Activated T-cell treated with anti-CD3 and anti-CD28 coated beads, Interleukin-2, amount 50 U/mL, for 24 hours (primary cell): ENCODE measurements around the gene RAB28.

Experiments
- DNase-seq: peaks from one replicate; pipeline ENCODE4 v3.0.0-alpha.2; 2020
- H3K27ac Mint-ChIP-seq: 2 replicates; pipeline ENCODE4 v1.8.0; 2020; ENCODE audit warnings: mild to moderate bottlenecking, mixed read lengths
- H3K27me3 Mint-ChIP-seq: 2 replicates; pipeline ENCODE4 v1.8.0; 2020; ENCODE audit warnings: mixed read lengths
- H3K36me3 Mint-ChIP-seq: 2 replicates; pipeline ENCODE4 v1.8.0; 2020; ENCODE audit warnings: low read depth, mixed read lengths
- H3K4me1 Mint-ChIP-seq: 2 replicates; pipeline ENCODE4 v1.8.0; 2020; ENCODE audit warnings: low read depth, mixed read lengths
- H3K4me3 Mint-ChIP-seq: 2 replicates; pipeline ENCODE4 v1.8.0; 2020; ENCODE audit warnings: mild to moderate bottlenecking, moderate library complexity, mixed read lengths
- H3K9me3 Mint-ChIP-seq: 2 replicates; pipeline ENCODE4 v1.8.0; 2020; ENCODE audit warnings: mixed read lengths

RAB28 gene

GRCh38 chr4:13349096-13349495 lies 135.0 kb downstream of the RAB28 start:
- H3K4me3 Mint-ChIP-seq, result no peak overlapping the region
- H3K27ac Mint-ChIP-seq, result no peak overlapping the region
- H3K36me3 Mint-ChIP-seq, result peaks cover 17% of the 10 kb centered on the region
- H3K27me3 Mint-ChIP-seq, result no peaks in the 10 kb centered on the region
- DNase-seq, result no peak
- no peaks in the 10 kb centered on the region for H3K4me1 Mint-ChIP-seq
- peaks cover 9% of the 10 kb centered on the region for H3K9me3 Mint-ChIP-seq

DNA sequence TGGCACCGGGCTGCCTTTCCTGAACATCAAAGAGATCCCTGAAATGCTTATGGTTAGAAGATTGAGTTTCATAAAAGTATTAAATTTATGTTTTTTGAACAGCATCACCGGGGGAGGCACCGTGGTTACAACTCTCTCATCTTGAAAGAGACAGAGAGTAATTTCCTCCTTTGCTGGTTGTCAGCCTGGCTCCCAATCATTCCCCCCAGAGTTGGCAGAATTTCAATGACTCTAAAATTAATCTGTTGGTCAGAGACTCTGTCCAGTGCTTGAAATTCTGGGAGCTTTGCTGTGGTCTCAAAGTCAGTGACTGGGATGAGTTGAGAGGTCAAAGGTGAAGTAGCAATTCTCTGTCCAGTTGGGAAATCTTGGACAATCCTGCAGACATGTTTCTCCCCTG lies 135.9 kb downstream of the RAB28 start:
- H3K4me1 Mint-ChIP-seq, result no peaks in the 10 kb centered on the region
- DNase-seq, result no peak
- H3K9me3 Mint-ChIP-seq, result peaks cover 9% of the 10 kb centered on the region
- H3K27me3 Mint-ChIP-seq, result no peaks in the 10 kb centered on the region
- no peak overlapping the region for H3K4me3 Mint-ChIP-seq
- H3K27ac Mint-ChIP-seq, result no peak overlapping the region
- peaks cover 13% of the 10 kb centered on the region for H3K36me3 Mint-ChIP-seq

DNA sequence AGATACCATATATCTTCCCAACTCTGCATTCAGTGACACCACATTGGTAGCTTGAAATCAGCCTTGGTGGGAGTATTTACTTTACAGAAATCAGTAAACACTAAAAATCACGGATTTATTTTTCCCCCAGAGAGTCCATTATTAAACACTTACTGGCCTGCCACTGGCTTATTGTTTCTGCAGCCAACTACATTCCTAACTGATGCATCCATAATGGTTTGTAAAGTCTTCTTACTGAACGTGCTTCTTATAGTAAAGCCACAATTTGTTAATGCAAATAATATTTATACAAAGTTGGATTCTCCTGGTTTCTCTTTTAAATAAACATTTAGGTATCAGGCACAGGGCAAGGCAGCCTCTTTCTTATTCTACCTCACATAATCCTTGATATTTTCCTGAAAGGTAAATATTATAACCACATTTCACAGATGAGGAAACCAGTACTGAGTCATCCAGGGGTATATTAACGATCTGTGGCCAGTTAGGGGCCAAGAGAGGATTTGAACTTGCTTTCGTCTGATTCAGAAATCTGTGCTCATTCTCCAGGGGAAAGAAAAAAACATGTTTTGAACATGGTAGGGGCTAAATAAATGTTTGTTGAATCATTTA lies 136.5 kb downstream of the RAB28 start:
- Mint-ChIP-seq H3K9me3 (peaks cover 7% of the 10 kb centered on the region), H3K4me3 (no peak overlapping the region), H3K27me3 (no peaks in the 10 kb centered on the region), H3K36me3 (peaks cover 8% of the 10 kb centered on the region), H3K27ac (no peak overlapping the region), H3K4me1 (no peaks in the 10 kb centered on the region)
- no peak for DNase-seq

DNA sequence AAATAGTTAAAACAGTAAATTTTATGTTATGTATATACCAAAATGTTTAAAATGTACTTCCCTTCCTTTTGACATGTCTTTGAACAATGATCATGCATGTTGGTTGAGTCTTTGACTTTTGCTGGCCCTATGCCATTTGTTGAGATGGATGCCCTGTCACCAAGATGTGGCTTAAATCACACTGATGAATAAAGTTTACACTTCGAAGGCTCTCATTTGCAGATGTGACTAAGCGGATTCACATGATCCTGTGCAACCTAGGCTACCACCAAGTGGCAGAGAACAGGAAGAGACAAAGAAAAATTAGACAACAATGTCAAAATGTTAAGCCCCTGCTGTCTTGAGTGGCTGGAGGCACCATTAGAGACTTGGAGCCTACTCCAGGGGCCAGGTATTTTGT lies 139.9 kb downstream of the RAB28 start:
- peaks cover 7% of the 10 kb centered on the region for H3K36me3 Mint-ChIP-seq
- H3K27me3 Mint-ChIP-seq, result no peaks in the 10 kb centered on the region
- peaks cover 7% of the 10 kb centered on the region for H3K9me3 Mint-ChIP-seq
- H3K4me3 Mint-ChIP-seq, result no peak overlapping the region
- H3K27ac Mint-ChIP-seq, result no peak overlapping the region
- DNase-seq, result no peak
- no peaks in the 10 kb centered on the region for H3K4me1 Mint-ChIP-seq

- H3K9me3 Mint-ChIP-seq, result peaks cover 4% of the 10 kb centered on the region
- H3K4me1 Mint-ChIP-seq, result no peaks in the 10 kb centered on the region
- H3K36me3 Mint-ChIP-seq, result peaks cover 23% of the 10 kb centered on the region
- no peak overlapping the region for H3K4me3 Mint-ChIP-seq
- DNase-seq, result no peak
- H3K27ac Mint-ChIP-seq, result no peak overlapping the region
- H3K27me3 Mint-ChIP-seq, result no peaks in the 10 kb centered on the region
Observed at GRCh38 chr4:13340672-13341071, 143.5 kb downstream of the RAB28 start.

GRCh38 chr4:13331827-13332226 lies 152.3 kb downstream of the RAB28 start:
- no peaks in the 10 kb centered on the region for H3K27me3 Mint-ChIP-seq

GRCh38 chr4:13329963-13330362 lies 154.2 kb downstream of the RAB28 start:
- Mint-ChIP-seq H3K4me1 (no peaks in the 10 kb centered on the region), H3K27me3 (no peaks in the 10 kb centered on the region), H3K27ac (no peak overlapping the region), H3K9me3 (peaks cover 10% of the 10 kb centered on the region), H3K4me3 (no peak overlapping the region), H3K36me3 (peaks cover 14% of the 10 kb centered on the region)
- no peak for DNase-seq

More at GRCh38 chr4:13331827-13332226, 152.3 kb downstream of the RAB28 start:
- DNase-seq, result no peak
- Mint-ChIP-seq H3K27ac (no peak overlapping the region), H3K4me1 (no peaks in the 10 kb centered on the region), H3K4me3 (no peak overlapping the region), H3K36me3 (peaks cover 14% of the 10 kb centered on the region), H3K9me3 (peaks cover 8% of the 10 kb centered on the region)

DNA sequence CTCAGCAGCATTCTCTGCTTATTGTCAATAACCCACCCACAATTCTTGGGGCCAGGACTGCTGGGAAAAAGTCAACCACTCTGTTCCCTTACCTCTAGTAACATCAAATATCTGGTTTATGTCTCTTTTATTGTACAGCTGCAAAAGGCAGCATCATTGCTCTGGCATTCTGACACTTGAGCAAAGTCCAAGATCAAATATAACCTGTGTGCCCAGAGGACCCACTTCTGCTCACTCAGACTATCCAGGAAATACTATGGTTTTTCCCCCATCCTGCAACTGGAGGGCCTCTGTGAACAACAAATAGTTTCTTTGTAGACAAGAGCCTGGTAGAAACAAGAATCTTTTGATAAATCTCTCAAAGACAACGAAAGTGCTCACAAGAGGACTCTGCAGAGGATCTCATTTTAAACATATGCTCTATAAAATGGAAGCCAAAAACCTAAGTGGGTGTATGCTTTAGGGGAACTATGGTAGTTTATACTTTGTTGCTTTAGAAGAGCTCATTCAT lies 154.7 kb downstream of the RAB28 start:
- Mint-ChIP-seq H3K4me1 (no peaks in the 10 kb centered on the region), H3K4me3 (no peak overlapping the region), H3K9me3 (peaks cover 10% of the 10 kb centered on the region), H3K36me3 (peaks cover 18% of the 10 kb centered on the region), H3K27me3 (no peaks in the 10 kb centered on the region), H3K27ac (no peak overlapping the region)
- no peak for DNase-seq

DNA sequence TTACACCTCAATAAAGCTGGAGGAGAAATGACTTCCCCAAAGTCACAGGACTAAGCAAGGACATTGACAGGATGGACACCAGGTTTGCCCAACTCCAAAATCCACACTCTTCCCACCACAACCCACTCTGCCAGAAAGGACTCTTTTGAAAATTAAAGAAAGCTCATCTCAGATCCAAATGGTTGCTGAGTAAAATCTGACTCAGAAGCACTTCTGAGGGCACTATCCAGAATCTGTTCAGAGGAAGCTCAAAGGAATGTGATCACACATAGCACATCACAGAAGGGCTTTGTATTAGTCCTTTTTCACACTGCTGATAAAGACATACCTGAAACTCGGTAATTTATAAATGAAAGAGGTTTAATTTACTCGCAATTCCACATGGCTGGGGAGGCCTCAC lies 155.5 kb downstream of the RAB28 start:
- DNase-seq, result no peak
- no peak overlapping the region for H3K4me3 Mint-ChIP-seq
- peaks cover 10% of the 10 kb centered on the region for H3K9me3 Mint-ChIP-seq
- H3K27me3 Mint-ChIP-seq, result no peaks in the 10 kb centered on the region
- H3K36me3 Mint-ChIP-seq, result peaks cover 20% of the 10 kb centered on the region
- no peaks in the 10 kb centered on the region for H3K4me1 Mint-ChIP-seq
- H3K27ac Mint-ChIP-seq, result no peak overlapping the region

DNA sequence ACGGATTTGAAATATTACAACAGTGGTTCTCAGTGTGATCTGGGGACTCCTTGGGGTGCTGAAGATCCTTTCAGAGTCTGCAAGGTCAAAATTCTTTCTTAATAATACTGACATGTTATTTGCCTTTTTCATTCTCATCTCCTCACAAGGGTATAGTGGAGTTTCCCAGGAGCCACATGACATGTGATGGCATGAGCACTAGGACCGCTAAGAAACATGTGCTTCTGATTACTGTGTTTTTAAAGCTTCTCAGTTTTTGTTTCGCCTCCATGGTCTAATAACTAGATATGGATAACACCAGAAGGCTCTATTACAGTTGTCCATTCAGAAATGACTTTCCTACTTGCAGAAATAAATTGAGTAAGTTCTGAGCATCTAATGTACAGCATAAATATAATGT lies 156.1 kb downstream of the RAB28 start:
- peaks cover 10% of the 10 kb centered on the region for H3K9me3 Mint-ChIP-seq
- H3K27me3 Mint-ChIP-seq, result no peaks in the 10 kb centered on the region
- DNase-seq, result no peak
- no peaks in the 10 kb centered on the region for H3K4me1 Mint-ChIP-seq
- H3K27ac Mint-ChIP-seq, result no peak overlapping the region
- no peak overlapping the region for H3K4me3 Mint-ChIP-seq
- H3K36me3 Mint-ChIP-seq, result peaks cover 22% of the 10 kb centered on the region

GRCh38 chr4:13325744-13326143 lies 158.4 kb downstream of the RAB28 start:
- Mint-ChIP-seq H3K4me1 (no peaks in the 10 kb centered on the region), H3K36me3 (peaks cover 40% of the 10 kb centered on the region), H3K27ac (no peak overlapping the region), H3K27me3 (no peaks in the 10 kb centered on the region), H3K4me3 (no peak overlapping the region), H3K9me3 (peaks cover 21% of the 10 kb centered on the region)
- no peak for DNase-seq

DNA sequence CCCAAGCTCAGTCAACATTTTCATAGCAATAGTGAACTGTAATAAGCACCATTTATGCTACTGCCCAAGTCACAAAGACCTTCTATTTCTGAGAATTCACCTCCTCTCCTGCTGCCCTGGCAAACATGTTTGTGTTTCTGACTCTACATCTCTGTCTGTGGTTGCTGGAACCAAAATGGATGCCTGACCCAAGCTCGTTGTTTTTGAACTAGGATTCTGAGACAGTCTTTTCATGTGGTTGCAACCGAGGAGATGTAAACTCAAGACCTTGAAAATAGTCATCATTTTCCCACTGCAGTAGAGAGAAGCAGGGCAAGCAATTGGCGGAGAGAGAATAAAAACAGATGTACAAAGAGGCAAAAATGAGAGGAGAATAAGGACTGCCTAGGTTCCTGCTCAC lies 160.2 kb downstream of the RAB28 start:
- H3K27me3 Mint-ChIP-seq, result no peaks in the 10 kb centered on the region
- DNase-seq, result no peak
- no peak overlapping the region for H3K27ac Mint-ChIP-seq
- no peak overlapping the region for H3K4me3 Mint-ChIP-seq
- H3K4me1 Mint-ChIP-seq, result no peaks in the 10 kb centered on the region
- H3K9me3 Mint-ChIP-seq, result peaks cover 19% of the 10 kb centered on the region
- H3K36me3 Mint-ChIP-seq, result peaks cover 40% of the 10 kb centered on the region

- H3K36me3 Mint-ChIP-seq, result peaks cover 40% of the 10 kb centered on the region
- H3K27ac Mint-ChIP-seq, result no peak overlapping the region
- no peak for DNase-seq
- no peaks in the 10 kb centered on the region for H3K4me1 Mint-ChIP-seq
- no peak overlapping the region for H3K4me3 Mint-ChIP-seq
- H3K27me3 Mint-ChIP-seq, result no peaks in the 10 kb centered on the region
- peaks cover 15% of the 10 kb centered on the region for H3K9me3 Mint-ChIP-seq
Observed at GRCh38 chr4:13322681-13323101, 161.4 kb downstream of the RAB28 start.
